Measurements from ENCODE around the gene KIF2C.
"Not testable (repeated sequence)": the region's sequence is repeated elsewhere in the genome, so short reads cannot be mapped to it uniquely, and the experiment has no call there.

- TF ChIP-seq CTCF (IDR thresholded peaks at IDR 0.05); TCF7L2 (IDR thresholded peaks at IDR 0.05; ENCODE audit: low read depth, low read length): not testable (repeated sequence)
Measured at GRCh38 chr1:44815926-44816325, 76.3 kb downstream of the KIF2C start.

Data from Panc1 (cell line).